Measurements from ENCODE around the gene PDE4B. TPM values are rescaled to one million over a fixed set of nuclear protein-coding genes. Genes with fewer than 3 reads are reported as not detected.

PDE4B gene
- total and polyA plus RNA-seq, 2 of the 13 experiments (the other 11 are each of a cell fraction or from before 2014, with no cell fraction given) = not detected

GRCh38 chr1:66242646-66243547 lies 450.2 kb downstream of the PDE4B start:
- no peak overlapping the region for H3K27ac ChIP-seq (ENCODE audit: extremely low read length, insufficient read depth, low read length)
- no peak overlapping the region for H3K4me3 ChIP-seq (replicated peaks in 1 of 3; ENCODE audit: insufficient read depth in 1 of 3, low read depth in 2 of 3, low read length in 3 of 3)
- no peak overlapping the region for H3K9ac ChIP-seq (ENCODE audit: insufficient read depth, low read depth, low read length)
- H3K27me3 ChIP-seq (ENCODE audit: control insufficient read depth in 1 of 2, insufficient read depth in 2 of 2, low read length in 2 of 2) = no peaks in the 10 kb centered on the region
- no peaks in the 10 kb centered on the region for H3K4me1 ChIP-seq (ENCODE audit: insufficient read depth, low read length)
- intact Hi-C loops (cut with micrococcal nuclease; ENCODE audit: unreplicated experiment) = loop anchor here (1.0 to 2.0 kb wide), 2 partner anchors 204 to 284 kb away; no protein-coding TSS in a partner anchor
- H3K79me2 ChIP-seq (ENCODE audit: insufficient read depth, low read length) = no peaks in the 10 kb centered on the region
- H4K20me1 ChIP-seq (ENCODE audit: insufficient read depth, low read length) = no peaks in the 10 kb centered on the region
- H3K4me2 ChIP-seq (ENCODE audit: low read depth, low read length) = no peak overlapping the region
- CTCF ChIA-PET (ENCODE audit: low intra/inter-chr PET ratio, low total read pairs) = interaction anchor here (1.4 to 4.5 kb wide), 4 partner anchors 203 to 1007 kb away, joined by 5 to 89 read pairs (median 11); no protein-coding TSS in a partner anchor
- DNase-seq (ENCODE audit: low spot score) (peak; percentile 75), ATAC-seq (peak; percentile 100), FAIRE-seq (peak; percentile 80)
- in situ Hi-C loops (cut with HindIII; ENCODE audit: extremely low pct_ligation_motif_present, low pct_unique_long_range_greater_than_20kb) = loop anchor here (5.0 kb wide), 1 partner anchor 281 kb away; no protein-coding TSS in a partner anchor
- POLR2A ChIA-PET = no interaction called here
- H3K36me3 ChIP-seq (replicated peaks in 1 of 2; ENCODE audit: control insufficient read depth in 1 of 2, insufficient read depth in 2 of 2, low read length in 2 of 2) = no peaks in the 10 kb centered on the region
- H3K9me3 ChIP-seq (ENCODE audit: low read length) = no peaks in the 10 kb centered on the region
- 20% methylated on average over 6 of the region's 6 CpGs for WGBS (ENCODE audit: low lambda C conversion rate)
- BruUV-seq (replicated peaks) = no TSS peak
- H2AFZ ChIP-seq (ENCODE audit: low read length) = no peak overlapping the region
- TF ChIP-seq BCL6 (CRISPR knock-in tag; IDR thresholded peaks at IDR 0.05) (0 out of 2 replicates have a peak, but pooled peaks have one; percentile 10), ZSCAN22 (CRISPR knock-in tag; IDR thresholded peaks at IDR 0.05) (no peak), POLR2A (IDR thresholded peaks at IDR 0.05; ENCODE audit: insufficient read depth in 1 of 2, low read depth in 2 of 2, low read length in 2 of 2) (no peak), ZNF670 (CRISPR knock-in tag; IDR thresholded peaks at IDR 0.05; ENCODE audit: borderline replicate concordance) (no peak), SNAI1 (CRISPR knock-in tag; IDR thresholded peaks at IDR 0.05; ENCODE audit: borderline replicate concordance) (no peak), SMC3 (IDR thresholded peaks at IDR 0.05; ENCODE audit: low read length) (peak; percentile 85), KMT2B (CRISPR knock-in tag; IDR thresholded peaks at IDR 0.05) (no peak), KDM6A (CRISPR knock-in tag; IDR thresholded peaks at IDR 0.05; ENCODE audit: low read depth) (no peak), ADNP (CRISPR knock-in tag; IDR thresholded peaks at IDR 0.05) (no peak), ZNF766 (CRISPR knock-in tag; IDR thresholded peaks at IDR 0.05; ENCODE audit: borderline replicate concordance) (no peak), DNMT1 (CRISPR knock-in tag; IDR thresholded peaks at IDR 0.05) (no peak), NCOR1 (IDR thresholded peaks at IDR 0.05; ENCODE audit: borderline replicate concordance, low read length) (no peak), ZNF614 (CRISPR knock-in tag; IDR thresholded peaks at IDR 0.05; ENCODE audit: borderline replicate concordance) (no peak), SP2 (CRISPR knock-in tag; IDR thresholded peaks at IDR 0.05) (no peak), BHLHE40 (IDR thresholded peaks at IDR 0.05; ENCODE audit: low read length) (no peak), ZNF367 (CRISPR knock-in tag; IDR thresholded peaks at IDR 0.05; ENCODE audit: borderline replicate concordance) (no peak), ISL2 (CRISPR knock-in tag; IDR thresholded peaks at IDR 0.05) (no peak), PRDM15 (CRISPR knock-in tag; IDR thresholded peaks at IDR 0.05) (no peak), BORCS8-MEF2B (CRISPR knock-in tag; IDR thresholded peaks at IDR 0.05) (peak; percentile 34; the same call in 1 of the 2 replicates), CCAR2 (optimal IDR thresholded peaks at IDR 0.05; ENCODE audit: low read depth, low read length) (no peak), SRF (IDR thresholded peaks at IDR 0.05; ENCODE audit: low read depth, low read length) (no peak), SMAD9 (CRISPR knock-in tag; IDR thresholded peaks at IDR 0.05) (no peak)

Data from HepG2 (cell line).